Measurements from ENCODE around the gene DDR2.
A peak's percentile ranks its signal among the peaks of the same experiment; 100 is the strongest.
"Not testable (repeated sequence)": the region's sequence is repeated elsewhere in the genome, so short reads cannot be mapped to it uniquely, and the experiment has no call there.

Gene DDR2

GRCh38 chr1:162772571-162773154, 140.4 kb downstream of the DDR2 start:
- DNase-seq (ENCODE audit: low read depth in 2 of 2): no peak

- no peak for DNase-seq (ENCODE audit: low read depth in 2 of 2)
Measured at GRCh38 chr1:162774007-162774406, 141.7 kb downstream of the DDR2 start.

- no peak for DNase-seq (ENCODE audit: low read depth in 2 of 2)
Measured at GRCh38 chr1:162779043-162779442, 146.8 kb downstream of the DDR2 start.

GRCh38 chr1:162782671-162783070, 150.4 kb downstream of the DDR2 start:
- no peak for DNase-seq (ENCODE audit: low read depth in 2 of 2)

- not testable (repeated sequence) for DNase-seq (ENCODE audit: low read depth in 2 of 2)
Measured at GRCh38 chr1:162784926-162785325, 152.7 kb downstream of the DDR2 start.

- DNase-seq (ENCODE audit: low read depth in 2 of 2): not testable (repeated sequence)
Measured at GRCh38 chr1:162788783-162789182, 156.5 kb downstream of the DDR2 start.

GRCh38 chr1:162790303-162790984, 158.2 kb downstream of the DDR2 start, which contains the start of gene HSD17B7:
Gene HSD17B7 (plus strand): TSS chr1:162790702. CDS start chr1:162790801, 99 bp downstream.
- peak; percentile 51 to 71 for DNase-seq (ENCODE audit: low read depth in 2 of 2)

GRCh38 chr1:162790985-162791357, 158.7 kb downstream of the DDR2 start:
- not testable (repeated sequence) for DNase-seq (ENCODE audit: low read depth in 2 of 2)

GRCh38 chr1:162794284-162794683, 162.0 kb downstream of the DDR2 start:
- DNase-seq (ENCODE audit: low read depth in 2 of 2): not testable (repeated sequence)

GRCh38 chr1:162796617-162797279, 164.5 kb downstream of the DDR2 start:
- not testable (repeated sequence) for DNase-seq (ENCODE audit: low read depth in 2 of 2)

- not testable (repeated sequence) for DNase-seq (ENCODE audit: low read depth in 2 of 2)
Measured at GRCh38 chr1:162799995-162800830, 167.9 kb downstream of the DDR2 start.

GRCh38 chr1:162807503-162807902, 175.2 kb downstream of the DDR2 start:
- DNase-seq (ENCODE audit: low read depth in 2 of 2): not testable (repeated sequence)

- not testable (repeated sequence) for DNase-seq (ENCODE audit: low read depth in 2 of 2)
Measured at GRCh38 chr1:162812357-162812756, 180.1 kb downstream of the DDR2 start.

- not testable (repeated sequence) for DNase-seq (ENCODE audit: low read depth in 2 of 2)
Measured at GRCh38 chr1:162818136-162818535, 185.9 kb downstream of the DDR2 start.

GRCh38 chr1:162818666-162819065, 186.4 kb downstream of the DDR2 start:
- not testable (repeated sequence) for DNase-seq (ENCODE audit: low read depth in 2 of 2)

- no peak for DNase-seq (ENCODE audit: low read depth in 2 of 2)
Measured at GRCh38 chr1:162822391-162823200, 190.3 kb downstream of the DDR2 start.

- peak in 1 of 2 donors; percentile 10 for DNase-seq (ENCODE audit: low read depth in 2 of 2)
Measured at GRCh38 chr1:162823231-162823630, 191.0 kb downstream of the DDR2 start.

- DNase-seq (ENCODE audit: low read depth in 2 of 2): no peak
Measured at GRCh38 chr1:162823771-162824525, 191.7 kb downstream of the DDR2 start.

GRCh38 chr1:162829268-162829667, 197.0 kb downstream of the DDR2 start:
- DNase-seq (ENCODE audit: low read depth in 2 of 2): no peak

- no peak for DNase-seq (ENCODE audit: low read depth in 2 of 2)
Measured at GRCh38 chr1:162832470-162832869, 200.2 kb downstream of the DDR2 start.

All from stimulated activated CD8-positive, alpha-beta memory T cell treated with anti-CD3 and anti-CD28 coated beads, Interleukin-7, amount 100 ng/mL, for 4 hours (primary cell).